C1 segment of cervical spinal cord (tissue), 14 donors: ENCODE results near the gene ADCYAP1R1.
A peak's percentile ranks its signal among the peaks of the same experiment; 100 is the strongest.

Experiments used
- DNase-seq, 14 donors: peaks; one replicate each; lab custom pipeline; 2025; lab: John Stamatoyannopoulos, UW

ADCYAP1R1 gene

DNA sequence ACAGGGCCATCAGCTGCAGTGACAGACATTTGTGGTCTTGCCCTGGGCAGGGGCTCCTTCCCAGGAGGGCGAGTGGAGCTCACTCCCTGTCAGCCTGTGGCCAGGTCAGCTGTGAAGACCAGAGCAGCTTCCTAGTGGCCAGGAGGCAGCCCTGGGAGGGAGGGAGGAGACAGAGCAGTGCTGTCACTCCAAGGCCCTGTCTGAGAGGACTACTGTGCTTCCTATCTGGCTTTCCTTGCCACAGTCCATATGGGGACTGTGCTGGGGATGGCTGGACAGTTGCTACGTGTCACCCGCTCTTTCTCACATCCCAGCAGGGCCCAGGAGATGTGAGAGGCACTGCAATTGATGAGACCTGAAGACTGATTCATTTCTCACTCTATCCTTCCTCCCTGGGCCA lies 15.2 kb upstream of the ADCYAP1R1 start:
- DNase-seq: peak in 1 of 14 donors; percentile 77

DNA sequence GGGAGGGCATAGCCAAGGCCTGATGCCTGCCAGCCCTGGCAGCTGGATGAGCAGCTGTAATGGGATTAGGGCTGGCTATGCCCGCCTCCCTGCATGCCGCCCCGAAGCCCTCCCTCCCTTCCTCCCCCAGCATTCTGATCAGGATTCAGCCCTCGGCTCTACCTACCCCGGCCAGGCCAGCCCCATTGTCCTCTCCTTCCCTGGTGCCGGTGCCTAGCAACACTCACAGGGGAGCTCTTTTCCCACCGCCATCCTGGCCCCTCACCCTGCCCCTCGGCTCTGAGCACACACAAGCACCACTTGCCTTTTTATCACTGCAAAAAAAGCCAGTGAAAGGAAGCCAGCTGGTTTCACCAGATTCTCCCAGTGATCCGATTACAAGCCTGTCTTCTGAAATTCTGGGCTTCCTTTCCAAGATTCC lies 9.0 kb upstream of the ADCYAP1R1 start:
- DNase-seq: peak in 6 of 14 donors; percentile 16 to 46 (median 29)

DNA sequence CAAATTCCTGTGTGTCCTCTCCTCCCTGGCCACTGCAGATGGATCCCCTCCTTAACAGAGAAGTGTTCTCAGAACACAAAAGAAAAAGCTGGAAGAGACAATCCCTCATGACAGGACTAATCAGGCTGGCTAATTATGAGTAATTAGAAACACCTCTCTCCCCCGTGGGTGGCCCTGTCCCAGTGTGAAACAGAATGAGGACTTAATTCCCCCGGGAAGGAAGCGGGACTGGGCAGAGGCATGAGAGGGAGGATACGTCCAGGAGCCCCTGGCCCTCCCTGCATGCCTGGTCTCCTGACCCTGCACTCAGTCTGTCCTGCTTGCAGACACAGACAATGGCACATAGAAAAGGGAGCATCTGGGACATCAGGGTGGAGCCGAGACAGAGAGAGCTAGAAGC lies 7.6 kb upstream of the ADCYAP1R1 start:
- DNase-seq: no peak

DNA sequence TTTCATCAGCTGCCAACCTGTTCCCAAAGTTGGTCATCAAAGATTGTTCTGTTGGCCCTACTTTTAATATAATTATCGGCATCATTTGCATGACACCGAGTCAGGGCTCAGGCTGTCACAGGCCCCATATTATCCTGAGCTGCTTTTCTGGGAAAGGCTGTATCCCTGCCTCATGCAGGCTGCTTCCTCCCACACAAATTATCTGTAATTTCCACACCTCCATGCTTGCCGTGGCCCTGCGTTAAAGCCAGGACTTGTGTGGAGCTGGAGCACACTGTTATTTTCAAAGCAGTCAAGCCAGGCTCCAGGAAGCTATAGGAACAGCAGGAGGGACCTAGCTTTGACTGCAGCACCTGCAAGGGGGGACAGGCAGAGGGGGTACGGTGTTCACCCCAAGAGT lies 5.4 kb upstream of the ADCYAP1R1 start:
- DNase-seq: no peak

DNA sequence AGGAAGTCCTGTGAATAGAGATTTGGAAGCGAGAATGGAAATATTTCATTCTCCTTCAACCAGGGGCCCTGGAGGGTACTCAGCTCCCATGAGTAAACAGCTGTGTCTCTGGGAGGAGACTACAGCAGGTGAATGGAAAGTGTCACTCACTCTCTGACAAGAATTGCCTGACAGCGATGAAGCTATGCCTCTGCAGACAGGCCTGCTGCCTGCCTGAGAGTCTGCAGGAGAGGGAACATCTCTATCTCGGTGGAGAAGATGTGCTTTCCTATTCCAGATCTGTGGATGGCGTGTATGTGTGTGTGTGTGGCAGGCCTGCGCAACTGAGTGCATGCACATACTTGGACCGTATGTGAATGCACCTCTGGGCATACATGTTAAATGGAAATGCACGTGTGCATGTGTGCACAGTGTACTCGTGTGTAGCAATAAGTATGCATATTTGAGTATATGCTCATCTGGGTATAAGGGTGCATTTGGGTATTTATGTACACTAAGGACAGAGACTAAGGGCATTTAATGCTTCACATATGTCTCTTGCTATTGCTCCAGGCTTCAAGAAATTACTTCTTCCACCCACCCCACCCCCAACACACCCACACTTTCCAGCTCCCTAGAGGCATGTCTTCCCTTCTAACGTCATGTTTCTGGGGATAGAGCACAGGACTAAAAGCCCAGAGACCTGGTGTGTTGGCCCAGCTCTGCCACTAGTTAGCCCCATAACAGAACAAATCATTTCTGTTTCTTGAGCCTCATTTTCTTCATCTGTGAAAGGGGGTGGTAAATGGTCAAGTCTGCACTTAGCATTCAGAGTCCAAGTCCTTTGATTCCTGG lies 4.6 kb upstream of the ADCYAP1R1 start:
- DNase-seq: no peak

DNA sequence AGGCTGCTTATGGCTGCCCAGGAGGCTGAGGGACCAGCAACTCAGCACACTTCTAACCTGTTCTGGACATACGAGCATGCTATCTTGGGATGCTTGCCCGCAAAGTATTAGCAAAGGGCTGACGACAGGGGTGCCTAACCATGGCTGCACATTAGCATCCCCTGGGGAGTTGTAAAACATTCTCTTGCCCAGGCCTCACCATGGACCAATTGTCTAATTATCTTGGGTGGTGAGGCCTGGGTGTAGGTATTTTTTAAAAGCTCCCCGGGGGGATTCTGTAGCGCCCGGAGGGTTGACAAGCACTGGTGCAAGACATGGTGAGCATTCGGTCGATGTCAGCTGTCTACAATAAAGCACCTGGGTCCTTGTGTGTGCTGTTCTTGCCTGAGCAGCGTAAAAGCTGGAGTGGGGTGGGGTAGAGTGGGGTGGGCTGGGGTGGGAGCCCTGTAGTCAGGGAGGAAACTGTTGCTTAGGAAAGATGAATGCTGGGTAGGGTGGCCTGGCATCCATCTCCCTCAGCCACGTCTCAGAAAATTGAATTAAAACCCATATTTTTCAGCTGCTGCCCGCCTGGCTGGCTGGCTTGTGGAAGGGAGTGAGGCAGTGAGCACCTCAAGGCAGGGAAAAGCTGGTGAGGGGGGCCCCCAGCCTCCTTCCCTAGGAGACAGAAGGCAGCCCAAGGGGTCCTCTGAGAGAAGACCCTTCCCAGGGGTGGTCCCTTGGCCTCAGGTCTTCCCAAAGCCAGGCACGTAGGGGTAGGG lies 2.9 kb upstream of the ADCYAP1R1 start:
- no peak for DNase-seq

DNA sequence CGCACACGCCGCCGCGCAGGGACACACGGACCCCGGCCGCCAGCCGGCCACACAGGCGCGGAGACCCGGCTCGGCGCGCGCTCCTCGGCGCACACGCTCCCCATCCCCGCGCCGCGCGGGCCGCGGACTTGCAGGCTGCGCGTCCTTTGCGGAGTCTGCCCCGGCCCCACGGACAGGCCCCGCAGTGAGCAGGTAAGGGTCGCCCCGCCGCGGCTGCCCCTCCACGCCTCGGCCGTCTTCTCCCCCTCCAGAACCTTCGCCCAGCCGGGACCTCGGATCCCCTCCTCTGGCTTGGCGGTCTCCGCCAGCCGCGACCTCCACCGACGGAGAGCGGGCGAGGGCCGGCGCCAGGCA lies 356 bp downstream of the ADCYAP1R1 start:
- no peak for DNase-seq

DNA sequence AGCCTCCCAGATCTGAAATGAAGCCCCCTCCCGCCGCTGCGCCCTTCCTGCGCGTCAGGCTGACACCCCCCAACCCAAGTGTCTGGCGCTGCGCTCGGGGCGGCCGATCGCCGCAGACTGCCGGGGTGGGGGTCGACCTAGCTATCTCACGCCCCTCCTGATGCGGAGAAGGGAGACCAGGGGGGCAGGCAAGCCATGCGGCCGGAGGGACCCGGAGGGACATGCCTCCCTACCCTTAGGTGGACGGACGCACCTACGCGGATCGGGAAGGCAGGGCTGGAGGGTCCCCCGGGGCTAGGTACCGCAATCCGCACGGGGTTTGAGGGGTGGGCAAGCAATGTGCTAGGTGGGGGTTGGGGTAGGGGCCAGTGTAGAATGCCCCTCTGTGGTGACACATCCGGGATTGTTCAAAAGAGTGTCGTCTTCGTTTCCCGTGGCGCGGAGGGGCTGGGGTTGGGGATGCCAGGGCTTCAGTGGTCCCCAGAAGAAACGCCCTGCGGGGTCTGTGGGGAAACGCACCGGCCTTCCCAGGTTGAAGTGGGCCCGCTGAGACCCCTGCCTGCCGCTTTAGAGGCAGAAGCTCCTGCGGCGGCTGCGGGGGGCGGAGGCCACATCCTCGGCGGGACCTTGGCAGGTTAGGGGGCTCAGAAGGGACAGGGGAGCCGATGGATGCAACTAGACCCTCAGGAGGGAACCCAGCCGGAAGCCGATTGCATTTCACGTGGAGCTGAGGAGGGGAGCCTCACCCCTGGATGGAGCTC lies 913 bp downstream of the ADCYAP1R1 start:
- DNase-seq: no peak

DNA sequence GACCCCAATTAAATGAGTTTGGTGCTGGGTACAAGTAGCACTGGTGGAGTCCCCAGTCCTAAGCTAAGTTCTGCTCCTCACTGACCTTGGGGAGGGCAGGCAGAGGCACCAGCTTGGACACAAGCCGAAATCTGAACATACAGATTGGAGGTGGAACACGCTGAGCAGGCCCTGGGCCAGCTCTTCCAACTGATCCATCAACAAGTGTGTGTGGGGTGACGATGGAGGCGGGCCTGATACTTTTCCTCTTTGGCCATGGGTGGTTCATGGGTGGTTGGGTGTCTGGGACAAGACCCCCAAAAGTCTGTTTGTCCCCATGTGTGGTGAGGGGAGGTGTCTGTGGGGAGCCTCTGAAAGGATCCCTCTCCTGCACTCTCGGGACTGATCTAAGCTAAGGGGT lies 1.9 kb downstream of the ADCYAP1R1 start:
- peak in 1 of 14 donors; percentile 27 for DNase-seq

DNA sequence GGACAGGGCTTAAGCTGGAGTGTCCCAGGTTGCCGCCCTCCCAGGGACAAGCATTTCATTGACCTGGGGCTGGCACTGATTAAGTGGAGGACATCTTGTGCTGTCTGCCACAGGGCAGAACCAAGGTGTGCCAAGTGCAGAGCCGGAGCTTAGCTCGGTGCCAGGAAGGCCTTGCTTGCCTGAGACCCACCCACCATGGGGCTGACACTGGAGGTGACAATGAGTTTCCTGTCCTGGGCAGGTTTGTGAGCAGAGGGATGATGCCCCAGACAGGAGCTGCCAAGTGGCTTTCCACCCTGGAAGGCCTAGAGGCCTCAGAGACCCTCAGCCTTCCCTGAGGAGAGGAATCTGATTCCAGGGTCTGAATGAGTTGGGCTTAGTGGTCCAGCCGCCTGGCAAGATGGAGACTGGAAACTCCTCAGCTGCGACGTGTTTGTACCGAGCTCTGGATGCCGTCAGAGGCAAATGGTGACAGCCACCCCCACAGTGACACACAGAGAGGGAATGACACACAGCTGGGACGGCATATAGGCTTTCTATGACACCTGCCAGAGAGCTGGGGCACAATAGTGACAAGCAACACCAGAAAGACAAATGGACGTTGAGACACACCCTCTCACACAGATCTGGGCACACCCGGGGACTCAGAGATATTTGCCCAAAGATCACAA lies 2.6 kb downstream of the ADCYAP1R1 start:
- DNase-seq: peak in 1 of 14 donors; percentile 42

DNA sequence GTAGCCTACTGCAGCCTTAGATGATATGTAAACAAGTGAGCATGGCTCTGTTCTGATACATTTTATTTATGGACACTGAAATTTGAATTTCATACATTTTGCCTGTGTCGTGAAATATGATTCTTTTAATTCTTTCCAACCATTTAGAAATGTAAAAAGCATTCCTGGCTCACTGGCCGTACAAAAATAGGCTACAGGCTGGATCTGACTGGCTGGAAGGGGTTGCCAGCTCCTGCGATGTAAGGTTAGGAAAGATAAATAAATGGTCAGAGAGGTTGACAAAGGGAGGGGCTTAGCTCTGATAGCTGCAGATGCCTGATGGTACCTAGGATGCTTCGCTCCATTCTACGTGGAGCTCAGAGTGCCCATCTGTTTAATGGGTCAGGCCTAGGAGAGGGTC lies 3.4 kb downstream of the ADCYAP1R1 start:
- peak in 1 of 14 donors; percentile 37 for DNase-seq

DNA sequence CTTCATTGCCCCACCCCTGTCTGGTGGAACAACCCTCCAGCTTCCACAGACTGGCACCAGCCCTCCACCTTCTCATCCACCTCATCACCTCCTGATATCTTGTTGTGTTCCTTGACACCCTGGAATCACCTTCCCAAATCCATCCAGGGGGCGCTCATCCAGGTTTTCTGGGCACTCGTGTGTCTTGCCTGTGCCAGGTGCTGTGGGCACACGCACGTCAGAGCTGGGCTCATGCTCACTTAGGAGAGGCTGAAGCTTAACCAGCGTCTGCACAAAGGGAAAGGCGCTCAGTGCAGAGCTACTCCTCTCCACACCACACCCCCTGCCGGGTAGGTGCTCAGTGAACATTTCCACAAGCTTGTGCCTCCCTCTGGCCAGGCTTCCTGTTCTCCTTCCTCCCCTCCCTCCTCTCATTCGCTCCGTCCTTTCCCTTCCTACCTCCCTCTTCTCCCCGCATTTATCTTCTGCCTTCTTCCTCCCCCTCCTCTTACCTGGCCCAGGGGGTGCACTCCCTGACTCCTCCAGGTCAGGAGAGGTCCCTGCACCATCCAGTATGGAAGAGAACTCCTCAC lies 4.8 kb downstream of the ADCYAP1R1 start:
- peak in 2 of 14 donors; percentile 7 to 92 for DNase-seq

DNA sequence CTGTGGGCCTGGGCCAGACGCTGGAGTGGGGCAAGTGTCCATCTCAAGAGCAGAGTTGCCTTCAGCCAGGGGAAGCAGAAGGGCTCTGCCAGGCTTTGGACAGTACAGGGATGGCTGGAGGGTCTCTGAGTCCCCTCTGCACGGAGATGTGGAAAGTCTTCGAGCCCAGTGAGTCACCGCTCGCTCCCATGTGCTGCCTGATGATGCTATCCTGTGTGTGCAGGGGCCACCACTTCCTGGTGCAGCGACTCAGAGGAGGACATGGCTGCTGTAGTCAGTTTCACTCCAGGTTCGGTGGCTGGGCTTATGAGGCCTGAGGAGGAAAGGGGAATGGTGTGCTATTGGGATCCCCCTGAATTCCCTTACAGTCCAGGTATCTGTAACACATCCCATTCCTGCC lies 6.0 kb downstream of the ADCYAP1R1 start:
- no peak for DNase-seq

DNA sequence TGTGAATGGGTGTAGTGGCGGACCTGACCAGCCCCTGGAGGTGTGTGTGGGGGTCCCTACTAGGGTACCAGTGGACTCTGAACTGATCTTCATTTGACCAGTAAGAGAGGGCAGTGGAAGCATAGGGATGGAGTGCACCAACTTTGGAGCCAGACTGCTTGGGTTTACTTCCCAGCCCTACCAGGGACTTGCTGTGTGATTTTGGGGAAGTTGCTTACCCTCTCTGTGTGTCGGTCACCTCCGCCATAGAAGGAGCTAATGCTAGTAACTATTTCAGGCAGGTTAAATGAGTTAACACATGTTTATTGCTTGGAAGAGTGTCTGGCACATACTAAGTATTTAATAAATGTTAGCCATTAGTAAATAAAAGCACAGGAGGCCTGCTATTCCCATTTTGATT lies 6.6 kb downstream of the ADCYAP1R1 start:
- DNase-seq: no peak

DNA sequence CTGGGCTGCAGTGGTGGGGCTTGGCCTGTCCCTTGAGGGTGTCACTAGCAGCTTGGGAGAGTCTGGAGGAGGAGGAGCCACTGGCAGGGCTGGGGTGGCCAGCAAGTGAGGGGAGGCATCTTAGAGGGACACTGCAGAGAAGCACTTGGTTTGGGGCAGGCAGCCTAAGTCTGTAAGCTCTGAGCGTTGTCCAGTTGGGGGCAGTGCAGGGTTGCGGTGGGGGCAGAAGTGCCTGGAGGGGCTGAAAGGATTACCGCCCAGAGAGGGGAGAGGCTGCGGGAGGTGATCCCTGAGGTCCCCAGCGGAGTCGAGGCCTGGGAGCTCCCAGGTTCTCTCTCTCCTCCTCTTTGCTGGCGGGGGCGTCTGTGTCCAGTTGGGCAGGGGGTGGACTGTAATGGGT lies 7.4 kb downstream of the ADCYAP1R1 start:
- peak in 1 of 14 donors; percentile 22 for DNase-seq

DNA sequence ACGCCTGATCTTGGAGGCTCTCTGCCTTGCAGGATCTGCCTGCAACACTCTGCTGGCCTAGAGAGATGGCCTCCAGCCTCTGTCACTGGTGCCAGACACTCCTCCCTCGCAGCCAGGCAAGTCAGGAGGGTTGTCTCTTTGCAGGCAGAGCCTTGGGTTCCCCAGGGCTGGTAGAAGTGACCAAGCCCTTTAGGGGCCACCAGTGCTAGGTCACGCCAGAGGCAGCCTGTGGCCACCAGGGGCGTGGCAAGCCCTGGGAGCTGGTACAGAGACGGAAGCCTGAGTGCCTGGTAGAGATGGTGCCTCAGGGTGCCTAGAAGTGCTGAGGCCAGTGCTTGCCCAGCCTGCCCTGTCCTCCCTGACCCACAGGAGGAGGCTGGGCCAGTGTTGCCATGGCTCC lies 9.1 kb downstream of the ADCYAP1R1 start:
- DNase-seq: peak in 1 of 14 donors; percentile 16

DNA sequence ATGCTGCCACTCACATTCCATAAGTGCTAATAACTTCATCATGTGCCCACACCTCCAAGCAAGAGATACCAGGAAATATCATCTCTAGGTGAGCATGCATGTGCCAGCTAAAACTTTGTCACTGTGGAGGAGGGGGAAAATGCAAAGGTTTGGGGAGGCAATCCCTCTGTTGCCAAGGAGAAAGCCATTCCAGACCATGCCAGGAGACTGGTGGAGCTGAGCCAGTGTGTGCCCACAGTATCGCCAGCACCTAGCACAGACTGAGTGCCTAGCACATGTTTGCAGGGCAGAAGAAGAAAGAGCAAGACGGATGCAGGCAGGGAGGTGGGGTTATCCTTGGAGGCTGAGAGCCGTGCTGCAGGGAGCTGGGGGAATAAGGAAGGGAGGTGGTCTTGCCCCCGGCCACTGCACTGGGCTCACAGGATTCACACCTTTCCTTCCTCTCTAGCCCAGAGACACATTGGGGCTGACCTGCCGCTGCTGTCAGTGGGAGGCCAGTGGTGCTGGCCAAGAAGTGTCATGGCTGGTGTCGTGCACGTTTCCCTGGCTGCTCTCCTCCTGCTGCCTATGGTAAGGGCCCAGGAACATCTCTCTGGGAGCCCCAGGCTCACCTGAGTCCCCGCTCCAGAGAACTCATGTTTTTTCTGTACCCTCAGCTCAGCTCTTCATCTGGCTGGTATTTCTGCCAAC lies 10.8 kb downstream of the ADCYAP1R1 start:
- DNase-seq: peak in 1 of 14 donors; percentile 67

DNA sequence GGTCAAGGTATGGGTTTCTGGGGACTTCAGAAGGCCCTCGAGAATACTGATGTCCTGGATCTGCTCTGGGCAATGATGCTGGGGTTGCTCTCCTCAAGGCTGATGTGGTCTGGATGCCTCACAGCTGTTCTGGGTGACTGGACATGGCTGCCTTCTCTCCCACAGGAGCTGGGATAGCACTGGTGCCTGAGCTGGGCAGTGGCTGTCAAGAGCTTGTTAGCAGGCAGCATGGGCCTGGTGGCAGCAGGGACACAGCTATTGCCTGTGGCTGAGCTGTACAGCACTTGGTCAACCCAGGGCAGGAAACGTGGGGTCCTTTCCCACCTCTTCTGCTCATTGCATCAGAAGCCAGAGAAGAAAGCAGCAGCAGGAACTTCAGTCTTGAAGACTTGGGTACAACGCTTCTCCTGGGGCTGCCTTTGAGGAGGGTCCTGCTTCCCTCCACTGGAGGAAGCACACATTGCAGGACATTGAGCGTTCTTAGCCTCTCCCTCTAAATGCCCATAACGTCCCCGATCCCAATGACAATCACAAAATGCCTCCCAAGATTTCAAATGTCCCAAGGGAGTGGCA lies 13.0 kb downstream of the ADCYAP1R1 start:
- DNase-seq: no peak

DNA sequence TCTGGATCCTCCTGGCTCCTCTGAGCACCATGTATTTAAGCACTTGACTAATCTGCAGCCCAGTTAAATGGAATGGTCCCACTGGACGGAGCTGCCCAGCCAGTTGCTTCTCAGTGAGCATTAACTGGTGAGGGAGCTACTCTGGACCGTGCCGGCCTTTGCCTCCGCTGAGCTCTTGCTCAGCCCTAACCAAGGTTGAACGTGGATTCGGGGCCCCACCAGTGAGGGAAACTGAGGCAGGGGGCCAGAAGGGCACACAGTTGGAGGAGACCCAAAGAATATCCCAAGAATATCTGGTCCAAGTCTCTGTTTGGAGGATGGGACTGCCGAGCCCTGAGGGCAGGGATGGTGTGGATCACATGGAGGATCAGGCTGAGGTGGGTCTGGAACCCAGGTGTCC lies 13.7 kb downstream of the ADCYAP1R1 start:
- DNase-seq: no peak

DNA sequence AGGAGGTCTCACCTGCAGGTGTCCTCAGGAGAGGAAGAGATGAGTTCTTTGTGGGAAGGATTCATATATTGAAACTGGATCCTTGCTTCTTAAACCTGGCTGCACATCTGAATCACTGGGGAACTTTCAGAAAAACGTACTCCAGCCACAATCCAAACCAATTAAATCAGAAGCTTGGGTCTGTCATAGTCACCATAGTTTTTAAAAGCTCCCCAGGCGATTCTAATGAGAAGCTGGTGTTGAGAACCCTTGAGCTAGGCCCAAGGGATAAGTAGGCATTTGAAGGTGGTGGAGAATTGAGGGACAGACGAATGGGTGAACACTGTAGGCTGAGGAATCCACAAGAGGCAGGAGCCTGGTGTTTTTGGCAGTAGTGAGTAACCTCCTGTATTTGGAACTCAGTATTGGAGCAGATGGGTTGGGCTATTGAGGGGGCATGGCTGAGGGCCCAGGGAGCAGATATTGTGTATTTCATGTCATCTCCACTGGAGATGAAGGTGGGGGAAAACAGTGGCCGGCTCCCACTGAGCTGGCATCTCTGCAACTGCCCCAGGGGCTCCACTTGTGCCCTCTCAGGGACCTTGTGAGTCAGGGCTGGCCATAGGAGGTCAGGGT lies 14.5 kb downstream of the ADCYAP1R1 start:
- peak in 1 of 14 donors; percentile 82 for DNase-seq
